Measurements from ENCODE around the gene SH2D2A. TPM values are rescaled to one million over a fixed set of nuclear protein-coding genes. Genes with fewer than 3 reads are reported as not detected.
A peak's percentile ranks its signal among the peaks of the same experiment; 100 is the strongest.

Gene SH2D2A
- total RNA-seq, 1 donor from 2014 or later = 1.8 TPM

DNA sequence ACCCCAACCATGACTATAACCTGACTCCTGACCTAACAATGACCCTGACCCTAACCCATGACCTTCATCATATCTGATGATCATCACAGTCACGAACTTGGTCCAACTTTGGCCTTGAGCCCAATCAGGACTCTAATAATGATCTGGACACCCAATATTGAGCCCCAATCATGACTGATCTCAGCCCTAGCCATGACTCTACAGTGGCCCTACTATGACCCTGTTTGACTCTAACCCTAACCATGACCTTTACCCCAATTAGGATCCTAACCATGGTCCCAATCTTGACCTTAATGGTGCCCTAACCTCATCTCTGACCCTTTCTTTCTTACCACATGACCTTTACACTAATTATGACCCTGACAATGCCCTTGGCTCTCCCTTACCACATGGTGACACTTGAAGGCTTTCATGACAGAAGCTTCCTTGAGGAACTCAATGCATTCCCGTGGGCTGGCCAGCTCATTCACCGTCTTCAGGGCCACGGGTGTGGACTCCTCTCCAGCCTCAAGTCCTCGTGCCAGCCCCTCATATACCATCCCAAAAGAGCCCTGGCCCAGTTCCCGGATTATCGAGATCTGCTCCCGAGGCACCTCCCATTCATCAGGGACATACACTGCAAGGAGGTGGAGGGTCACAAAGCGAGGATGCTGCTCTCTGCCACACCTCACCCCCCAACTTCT is 26.1 kb upstream of the SH2D2A start:
- TF ChIP-seq, protein P1, sequence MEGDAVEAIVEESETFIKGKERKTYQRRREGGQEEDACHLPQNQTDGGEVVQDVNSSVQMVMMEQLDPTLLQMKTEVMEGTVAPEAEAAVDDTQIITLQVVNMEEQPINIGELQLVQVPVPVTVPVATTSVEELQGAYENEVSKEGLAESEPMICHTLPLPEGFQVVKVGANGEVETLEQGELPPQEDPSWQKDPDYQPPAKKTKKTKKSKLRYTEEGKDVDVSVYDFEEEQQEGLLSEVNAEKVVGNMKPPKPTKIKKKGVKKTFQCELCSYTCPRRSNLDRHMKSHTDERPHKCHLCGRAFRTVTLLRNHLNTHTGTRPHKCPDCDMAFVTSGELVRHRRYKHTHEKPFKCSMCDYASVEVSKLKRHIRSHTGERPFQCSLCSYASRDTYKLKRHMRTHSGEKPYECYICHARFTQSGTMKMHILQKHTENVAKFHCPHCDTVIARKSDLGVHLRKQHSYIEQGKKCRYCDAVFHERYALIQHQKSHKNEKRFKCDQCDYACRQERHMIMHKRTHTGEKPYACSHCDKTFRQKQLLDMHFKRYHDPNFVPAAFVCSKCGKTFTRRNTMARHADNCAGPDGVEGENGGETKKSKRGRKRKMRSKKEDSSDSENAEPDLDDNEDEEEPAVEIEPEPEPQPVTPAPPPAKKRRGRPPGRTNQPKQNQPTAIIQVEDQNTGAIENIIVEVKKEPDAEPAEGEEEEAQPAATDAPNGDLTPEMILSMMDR (IDR thresholded peaks at IDR 0.05; ENCODE audit: insufficient read depth, low read length, severe bottlenecking) = no peak
- DNase-seq (ENCODE audit: low read depth) (no peak), FAIRE-seq (peak; percentile 66)
- H3K27me3 ChIP-seq (ENCODE audit: control insufficient read depth, insufficient read depth, low read length) = peaks cover 38% of the 10 kb centered on the region
- H3K4me3 ChIP-seq (ENCODE audit: low read depth, low read length) = no peak overlapping the region
- no peaks in the 10 kb centered on the region for H3K36me3 ChIP-seq (ENCODE audit: control insufficient read depth, insufficient read depth, low read length)

DNA sequence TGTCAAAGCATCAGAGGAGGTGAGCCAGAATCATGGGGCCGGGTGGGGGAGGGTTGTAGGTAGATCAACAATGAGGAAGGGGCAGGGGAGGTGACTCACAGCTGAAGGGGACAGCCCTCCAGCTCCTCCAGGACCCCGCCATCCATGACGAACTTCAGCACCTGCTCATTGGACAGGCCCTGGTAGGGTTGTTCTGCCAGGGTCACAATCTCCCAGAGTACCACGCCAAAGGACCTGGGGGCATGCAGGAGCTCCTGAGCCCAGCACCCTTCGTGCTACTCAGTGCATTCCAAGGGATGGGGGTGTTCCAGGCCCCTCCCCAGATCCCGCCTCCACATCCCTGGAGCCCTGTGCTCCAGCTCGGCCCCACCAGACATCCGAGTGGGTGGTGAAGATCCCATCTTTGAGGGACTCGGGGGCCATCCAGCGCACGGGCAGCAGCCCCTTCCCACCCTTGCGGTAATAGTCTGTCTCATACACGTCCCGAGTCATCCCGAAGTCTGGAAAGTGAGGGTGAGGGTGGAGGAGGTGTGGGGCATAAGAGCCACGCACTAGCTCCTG is 24.7 kb upstream of the SH2D2A start:
- DNase-seq (ENCODE audit: low read depth) (no peak), FAIRE-seq (no peak)
- TF ChIP-seq, protein P1 (IDR thresholded peaks at IDR 0.05; ENCODE audit: insufficient read depth, low read length, severe bottlenecking) = no peak
- Histone ChIP-seq H3K36me3 (ENCODE audit: control insufficient read depth, insufficient read depth, low read length) (no peaks in the 10 kb centered on the region), H3K27me3 (ENCODE audit: control insufficient read depth, insufficient read depth, low read length) (peaks cover 32% of the 10 kb centered on the region), H3K4me3 (ENCODE audit: low read depth, low read length) (no peak overlapping the region)

DNA sequence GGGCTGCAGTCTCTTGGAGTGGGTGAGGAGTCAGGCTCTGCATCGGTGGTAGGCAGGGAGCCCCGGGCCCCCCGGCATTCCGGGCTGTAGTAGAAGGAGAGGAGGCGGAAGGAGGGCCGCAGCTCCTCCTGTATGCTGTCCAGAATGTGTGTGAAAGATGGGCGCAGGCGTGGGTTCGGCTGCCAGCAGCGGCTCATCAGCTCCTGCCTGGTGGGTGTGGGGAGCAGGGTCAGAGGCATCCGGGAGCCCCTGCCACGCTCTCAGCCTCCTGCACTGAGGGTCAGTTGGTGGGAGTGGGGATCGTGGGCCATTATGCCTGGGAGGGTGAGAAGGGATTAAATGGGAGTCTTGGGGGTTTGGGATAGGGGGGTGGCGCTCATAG is 24.2 kb upstream of the SH2D2A start:
- FAIRE-seq (no peak), DNase-seq (ENCODE audit: low read depth) (no peak)
- Histone ChIP-seq H3K27me3 (ENCODE audit: control insufficient read depth, insufficient read depth, low read length) (peaks cover 31% of the 10 kb centered on the region), H3K4me3 (ENCODE audit: low read depth, low read length) (no peak overlapping the region), H3K36me3 (ENCODE audit: control insufficient read depth, insufficient read depth, low read length) (no peaks in the 10 kb centered on the region)
- TF ChIP-seq, protein P1 (IDR thresholded peaks at IDR 0.05; ENCODE audit: insufficient read depth, low read length, severe bottlenecking) = no peak

DNA sequence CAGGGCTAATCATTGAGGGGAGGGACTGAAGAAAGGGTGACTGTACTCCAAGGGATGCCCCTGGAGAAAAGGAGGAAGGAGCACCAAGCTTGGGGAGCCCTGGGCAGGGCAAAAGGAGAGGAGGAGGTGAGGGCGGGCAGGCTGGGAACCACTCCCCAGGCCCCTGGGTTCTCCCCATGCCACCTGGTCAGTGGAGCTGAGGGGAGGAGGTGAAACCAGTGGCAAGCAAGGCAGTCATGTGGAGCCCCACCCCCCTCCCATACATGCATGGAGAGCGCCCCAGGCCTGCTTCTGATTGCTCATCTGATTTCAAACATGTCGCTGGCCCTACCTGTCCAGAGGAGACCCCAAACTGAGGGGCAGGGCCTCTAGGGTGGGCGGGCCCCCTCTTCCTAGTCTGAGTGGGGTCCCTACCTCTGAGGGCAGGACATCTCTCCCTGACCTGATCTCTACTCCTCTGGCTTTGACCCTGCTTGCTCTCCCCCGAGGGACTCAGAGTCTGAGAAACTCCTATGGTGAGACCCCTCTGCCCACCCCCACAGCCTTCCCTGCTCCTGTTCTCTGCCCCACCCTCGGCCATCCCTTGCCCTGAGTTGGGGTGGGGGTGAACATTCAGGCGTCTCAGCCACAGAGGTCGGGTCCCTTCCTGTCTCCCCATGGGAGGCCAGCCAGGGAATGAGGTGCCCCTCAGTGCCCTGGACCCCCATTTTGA is 23.7 kb upstream of the SH2D2A start:
- FAIRE-seq (no peak), DNase-seq (ENCODE audit: low read depth) (no peak)
- H3K4me3 ChIP-seq (ENCODE audit: low read depth, low read length) = no peak overlapping the region
- no peaks in the 10 kb centered on the region for H3K36me3 ChIP-seq (ENCODE audit: control insufficient read depth, insufficient read depth, low read length)
- TF ChIP-seq, protein P1 (IDR thresholded peaks at IDR 0.05; ENCODE audit: insufficient read depth, low read length, severe bottlenecking) = no peak
- peaks cover 28% of the 10 kb centered on the region for H3K27me3 ChIP-seq (ENCODE audit: control insufficient read depth, insufficient read depth, low read length)

DNA sequence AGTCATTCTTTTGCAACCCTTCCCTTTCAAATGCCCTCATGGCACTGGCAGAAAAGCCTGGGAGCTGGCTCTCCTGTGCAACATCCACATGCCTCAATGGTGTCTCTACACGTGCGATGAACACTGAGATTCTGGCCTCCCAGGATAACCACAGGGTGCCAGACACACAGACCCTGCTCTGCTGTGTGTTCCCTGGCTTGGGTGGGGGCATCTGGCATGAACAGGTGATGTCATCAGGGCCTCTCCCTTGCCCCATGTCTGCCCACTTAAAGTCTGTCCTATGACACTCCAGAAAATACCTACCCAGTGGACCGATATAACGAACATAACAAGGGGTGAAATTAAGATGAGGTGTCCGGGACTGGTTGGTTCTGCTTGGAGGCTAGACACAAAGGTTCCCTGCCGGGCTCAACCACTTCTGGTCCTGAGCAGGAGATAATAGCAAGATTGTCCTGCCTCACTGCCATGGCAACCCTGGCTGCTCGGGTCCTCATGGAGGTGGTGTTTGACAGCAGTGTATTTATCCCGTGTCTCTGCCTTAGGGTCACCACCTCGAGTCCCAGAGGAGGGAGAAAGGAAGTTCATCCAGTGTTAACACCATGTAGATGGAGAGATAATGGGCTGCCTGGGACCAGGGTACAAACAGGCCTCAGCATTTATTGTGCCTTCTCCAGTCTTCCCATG is 22.9 kb upstream of the SH2D2A start:
- H3K27me3 ChIP-seq (ENCODE audit: control insufficient read depth, insufficient read depth, low read length) = peaks cover 23% of the 10 kb centered on the region
- no peaks in the 10 kb centered on the region for H3K36me3 ChIP-seq (ENCODE audit: control insufficient read depth, insufficient read depth, low read length)
- DNase-seq (ENCODE audit: low read depth) (no peak), FAIRE-seq (no peak)
- TF ChIP-seq, protein P1 (IDR thresholded peaks at IDR 0.05; ENCODE audit: insufficient read depth, low read length, severe bottlenecking) = no peak
- H3K4me3 ChIP-seq (ENCODE audit: low read depth, low read length) = no peak overlapping the region

Data from bronchial epithelial cell (primary cell).